ENCODE measurements around the gene PRSS33.

DNA sequence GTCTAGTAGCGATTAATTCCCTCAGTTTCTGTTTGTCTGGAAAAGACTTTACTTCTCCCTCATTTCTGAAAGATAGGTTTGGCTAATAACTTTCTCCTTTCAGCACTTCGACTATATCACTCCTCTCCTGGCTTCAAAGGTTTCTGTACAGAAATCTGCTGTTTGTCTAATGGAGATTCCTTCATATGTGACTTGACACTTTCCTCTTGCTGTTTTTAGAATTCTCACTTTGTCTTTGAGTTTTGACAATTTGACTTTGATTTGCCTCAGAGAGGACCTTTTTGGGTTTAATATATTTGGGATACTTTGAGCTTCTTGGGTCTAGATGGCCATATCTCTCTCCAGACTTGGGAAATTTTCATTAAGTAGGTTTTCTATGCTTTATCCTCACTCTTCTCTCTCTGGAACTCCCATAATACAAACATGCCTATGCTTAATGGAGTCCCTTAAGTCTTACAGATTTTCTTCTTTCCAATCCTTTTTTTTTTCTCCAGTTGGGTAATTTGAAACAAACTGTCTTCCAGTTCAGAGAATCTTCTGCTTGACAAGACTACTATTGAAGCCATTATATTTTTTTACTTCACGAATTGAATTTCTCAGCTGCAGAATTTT is 21.9 kb upstream of the PRSS33 start:
- no peak for TF ChIP-seq YY1 (IDR thresholded peaks at IDR 0.05; ENCODE audit: insufficient read depth, insufficient read length)
- TF ChIP-seq ZNF274 (IDR thresholded peaks at IDR 0.05; ENCODE audit: low read depth, low read length): no peak

Measured in NT2/D1 (cell line).